Measurements from ENCODE around the gene SDR42E1.

- TF ChIP-seq MAX (IDR thresholded peaks at IDR 0.05; ENCODE audit: low read depth, low read length) = no peak
- no peak for TF ChIP-seq PRDM15 (CRISPR knock-in tag; IDR thresholded peaks at IDR 0.05)
- TF ChIP-seq CTCF (IDR thresholded peaks at IDR 0.05 in 2 of 3, conservative IDR thresholded peaks at IDR 0.05 in 1 of 3; ENCODE audit: control insufficient read depth in 2 of 3, extremely low read depth in 1 of 3, insufficient read depth in 1 of 3, low read depth in 3 of 3, low read length in 3 of 3) = no peak
- no peak for TF ChIP-seq HDAC2 (IDR thresholded peaks at IDR 0.05)
- TF ChIP-seq ZSCAN29 (IDR thresholded peaks at IDR 0.05) = no peak
- no peak for TF ChIP-seq GABPA (IDR thresholded peaks at IDR 0.05; ENCODE audit: low read depth)
- no peak for TF ChIP-seq SUPT20H (IDR thresholded peaks at IDR 0.05; ENCODE audit: borderline replicate concordance, control insufficient read depth, low read depth, low read length)
- no peak for TF ChIP-seq TBL1XR1 (IDR thresholded peaks at IDR 0.05; ENCODE audit: low read depth, low read length)
- no peak for TF ChIP-seq POLR2A (IDR thresholded peaks at IDR 0.05; ENCODE audit: low read depth, low read length)
- no peak for TF ChIP-seq PBX3 (IDR thresholded peaks at IDR 0.05; ENCODE audit: insufficient replicate concordance, low read depth, low read length)
- TF ChIP-seq MYC (IDR thresholded peaks at IDR 0.05; ENCODE audit: insufficient read depth, insufficient read length, insufficient replicate concordance, low read length, severe bottlenecking) = no peak
- TF ChIP-seq EZH2 (IDR thresholded peaks at IDR 0.05; ENCODE audit: borderline replicate concordance, control insufficient read depth, low read depth, low read length) = no peak
- no peak for TF ChIP-seq NR2C2 (IDR thresholded peaks at IDR 0.05; ENCODE audit: borderline replicate concordance, control insufficient read depth, insufficient read length, low read depth)
These were observed 35.7 kb upstream of the SDR42E1 start for GRCh38 chr16:82046941-82047340.
